ENCODE results near the gene HK1. TPM values are rescaled to one million over a fixed set of nuclear protein-coding genes. Genes with fewer than 3 reads are reported as not detected.
"Not testable (repeated sequence)": the region's sequence is repeated elsewhere in the genome, so short reads cannot be mapped to it uniquely, and the experiment has no call there.

HK1 gene
- total RNA-seq, 1 donor from 2014 or later = 139 TPM

- DNase-seq (ENCODE audit: low spot score) = no peak
These were observed 18.6 kb upstream of the HK1 start for GRCh38 chr10:69259547-69260243.

GRCh38 chr10:69261184-69261583 lies 17.1 kb upstream of the HK1 start:
- DNase-seq (ENCODE audit: low spot score) = no peak

GRCh38 chr10:69262292-69262751 lies 16.0 kb upstream of the HK1 start:
- no peak for DNase-seq (ENCODE audit: low spot score)

- DNase-seq (ENCODE audit: low spot score) = no peak
These were observed 12.8 kb upstream of the HK1 start for GRCh38 chr10:69265521-69265920.

GRCh38 chr10:69268761-69269416 lies 9.4 kb upstream of the HK1 start:
- DNase-seq (ENCODE audit: low spot score) = no peak

- no peak for DNase-seq (ENCODE audit: low spot score)
These were observed 8.5 kb upstream of the HK1 start for GRCh38 chr10:69269761-69270160.

- no peak for DNase-seq (ENCODE audit: low spot score)
These were observed 7.3 kb upstream of the HK1 start for GRCh38 chr10:69270990-69271389.

- no peak for DNase-seq (ENCODE audit: low spot score)
These were observed 5.7 kb upstream of the HK1 start for GRCh38 chr10:69272624-69273023.

- no peak for DNase-seq (ENCODE audit: low spot score)
These were observed 2.9 kb upstream of the HK1 start for GRCh38 chr10:69275444-69275843.

GRCh38 chr10:69276503-69276902 lies 1.8 kb upstream of the HK1 start:
- no peak for DNase-seq (ENCODE audit: low spot score)

GRCh38 chr10:69279110-69279509 lies 814 bp downstream of the HK1 start:
- DNase-seq (ENCODE audit: low spot score) = no peak

GRCh38 chr10:69281507-69282413 lies 3.5 kb downstream of the HK1 start:
- DNase-seq (ENCODE audit: low spot score) = no peak

GRCh38 chr10:69284402-69284801 lies 6.1 kb downstream of the HK1 start:
- not testable (repeated sequence) for DNase-seq (ENCODE audit: low spot score)

- no peak for DNase-seq (ENCODE audit: low spot score)
These were observed 7.4 kb downstream of the HK1 start for GRCh38 chr10:69285699-69286098.

GRCh38 chr10:69287181-69287580 lies 8.9 kb downstream of the HK1 start:
- DNase-seq (ENCODE audit: low spot score) = no peak

- no peak for DNase-seq (ENCODE audit: low spot score)
These were observed 12.7 kb downstream of the HK1 start for GRCh38 chr10:69290993-69291392.

- DNase-seq (ENCODE audit: low spot score) = no peak
These were observed 14.2 kb downstream of the HK1 start for GRCh38 chr10:69292459-69292858.

GRCh38 chr10:69295027-69295636 lies 16.8 kb downstream of the HK1 start:
- no peak for DNase-seq (ENCODE audit: low spot score)

GRCh38 chr10:69303632-69304051 lies 25.3 kb downstream of the HK1 start:
- DNase-seq (ENCODE audit: low spot score) = no peak

- no peak for DNase-seq (ENCODE audit: low spot score)
These were observed 28.1 kb downstream of the HK1 start for GRCh38 chr10:69306421-69306820.

GRCh38 chr10:69307434-69307833 lies 29.1 kb downstream of the HK1 start:
- DNase-seq (ENCODE audit: low spot score) = no peak

GRCh38 chr10:69308304-69308703 lies 30.0 kb downstream of the HK1 start:
- not testable (repeated sequence) for DNase-seq (ENCODE audit: low spot score)
